GDM1 (cell line): ENCODE results near the gene PITPNC1.
A peak's percentile ranks its signal among the peaks of the same experiment; 100 is the strongest.
"Not testable (repeated sequence)": the region's sequence is repeated elsewhere in the genome, so short reads cannot be mapped to it uniquely, and the experiment has no call there.

Experiments
- DNase-seq: peaks from one replicate; lab custom pipeline; 2025; lab: John Stamatoyannopoulos, UW

Gene PITPNC1

DNA sequence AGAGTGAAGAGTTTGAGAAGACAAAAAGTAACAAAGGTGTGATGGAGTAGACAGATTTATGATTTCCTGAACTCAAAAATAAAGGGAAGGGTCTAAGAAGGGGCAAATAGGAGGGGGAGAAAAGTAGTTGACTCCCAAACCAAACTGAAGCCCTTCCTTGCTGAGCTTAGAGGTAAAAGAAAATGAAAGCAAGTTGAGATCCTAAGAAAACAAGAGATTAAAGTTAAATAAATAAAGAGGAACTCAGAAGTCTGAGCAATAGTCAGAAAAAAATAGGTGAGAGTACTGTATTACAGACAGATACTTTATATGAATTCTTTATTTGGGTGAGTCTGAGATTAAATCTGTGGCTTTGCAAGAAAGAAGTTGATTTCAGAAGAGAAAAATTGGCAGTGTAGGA is 7.4 kb upstream of the PITPNC1 start:
- no peak for DNase-seq

DNA sequence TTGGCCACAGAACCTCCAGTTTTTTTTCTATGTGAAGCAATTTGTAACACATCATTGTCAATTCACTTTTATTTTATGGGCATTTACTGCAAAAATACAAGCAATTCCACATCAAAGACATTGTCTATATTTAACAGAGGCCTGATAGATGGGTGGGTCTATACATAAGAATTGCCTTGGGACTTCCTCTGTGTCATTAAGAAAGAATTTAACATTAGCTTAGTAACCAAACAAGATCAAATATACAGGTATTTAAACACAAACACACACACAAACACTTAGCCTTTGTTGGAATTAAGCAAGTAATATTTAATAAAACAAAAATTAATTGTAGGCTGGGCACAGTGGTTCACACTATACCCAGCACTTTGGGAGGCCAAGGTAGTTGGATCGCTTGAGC is 4.3 kb upstream of the PITPNC1 start:
- no peak for DNase-seq

DNA sequence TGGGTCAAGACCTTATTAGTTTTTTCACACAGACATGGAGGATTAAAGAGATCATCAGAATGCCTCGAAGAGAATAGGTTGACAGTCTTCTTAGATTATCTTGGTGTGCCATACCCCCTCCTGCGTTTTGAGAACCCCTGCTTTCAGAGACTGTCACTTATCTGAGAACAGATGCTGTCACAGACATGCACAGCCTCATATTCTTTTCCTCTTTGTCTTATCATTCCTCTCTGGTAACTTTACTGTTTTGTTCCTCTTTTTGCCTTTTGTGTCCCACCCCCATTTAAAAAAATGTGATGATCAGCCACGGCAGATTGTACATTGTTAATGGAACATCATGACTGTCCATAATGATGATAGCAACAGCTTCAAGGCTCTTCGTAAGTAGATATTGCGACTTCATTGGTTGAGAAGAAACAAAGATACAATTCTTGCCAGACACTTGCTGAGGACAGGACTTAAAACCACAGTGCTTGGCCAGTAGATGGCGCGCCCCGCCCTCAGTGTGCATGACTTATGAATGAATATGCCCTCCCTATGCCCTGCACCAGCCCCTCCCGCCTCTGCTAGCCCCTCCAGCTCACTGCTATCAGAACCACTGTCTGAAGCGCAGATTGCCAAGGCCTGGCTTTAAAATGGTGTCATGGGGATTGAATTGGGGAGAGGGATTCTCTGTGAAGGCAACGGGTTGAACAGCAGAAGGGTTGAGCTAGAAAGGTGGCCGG is 2.6 kb upstream of the PITPNC1 start:
- peak; percentile 75 for DNase-seq

DNA sequence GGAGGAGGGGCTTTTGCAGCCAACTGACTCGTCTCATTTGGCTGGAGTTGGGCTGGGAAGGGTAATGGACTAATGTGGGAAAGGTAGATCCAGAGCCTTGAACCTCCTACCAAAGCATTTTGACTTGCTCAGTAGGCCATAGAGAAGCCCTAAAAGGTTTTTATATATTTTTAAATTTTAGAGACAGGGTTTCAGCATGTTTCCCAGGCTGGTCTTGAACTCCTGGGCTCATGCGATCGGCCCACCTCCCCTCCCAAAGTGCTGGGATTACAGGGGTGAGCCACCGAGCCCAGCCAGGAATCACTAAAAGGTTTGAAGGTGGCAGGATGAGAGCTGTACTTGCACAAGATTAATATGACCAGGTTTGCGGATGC is 2.0 kb upstream of the PITPNC1 start:
- no peak for DNase-seq

DNA sequence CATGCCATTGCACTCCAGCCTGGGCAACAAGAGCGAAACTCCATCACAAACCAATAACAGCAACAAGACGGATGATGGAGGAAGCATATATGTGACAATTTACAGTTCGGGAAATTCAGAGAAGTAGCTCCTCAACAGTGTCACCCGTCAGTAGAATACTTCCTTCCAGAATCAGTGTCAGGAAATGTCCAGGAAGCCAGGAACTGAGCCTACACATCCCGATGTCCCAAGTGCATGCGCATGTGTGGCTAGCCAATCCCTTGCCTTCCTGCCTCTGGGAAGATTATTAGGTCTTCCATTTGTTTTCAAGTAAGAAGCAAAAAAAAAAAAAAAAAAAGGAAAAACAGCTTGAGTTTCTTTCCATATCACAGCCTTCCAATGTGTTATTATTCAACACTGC is 1.4 kb upstream of the PITPNC1 start:
- no peak for DNase-seq

DNA sequence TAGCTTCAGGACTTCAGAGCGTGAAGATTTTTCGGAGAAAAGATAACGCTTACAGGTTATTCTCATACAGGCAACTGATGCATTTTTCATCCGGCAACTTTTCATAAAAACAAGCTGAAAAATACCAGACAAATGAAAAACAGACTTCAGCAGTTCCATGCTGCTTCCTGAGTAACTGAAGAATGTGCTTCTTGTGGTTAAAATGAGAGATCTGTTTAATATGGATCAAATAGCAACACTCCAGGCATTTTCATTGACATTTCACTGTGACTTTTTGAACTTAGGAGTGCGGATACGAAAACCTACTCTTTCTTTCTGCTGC is 705 bp upstream of the PITPNC1 start:
- no peak for DNase-seq

DNA sequence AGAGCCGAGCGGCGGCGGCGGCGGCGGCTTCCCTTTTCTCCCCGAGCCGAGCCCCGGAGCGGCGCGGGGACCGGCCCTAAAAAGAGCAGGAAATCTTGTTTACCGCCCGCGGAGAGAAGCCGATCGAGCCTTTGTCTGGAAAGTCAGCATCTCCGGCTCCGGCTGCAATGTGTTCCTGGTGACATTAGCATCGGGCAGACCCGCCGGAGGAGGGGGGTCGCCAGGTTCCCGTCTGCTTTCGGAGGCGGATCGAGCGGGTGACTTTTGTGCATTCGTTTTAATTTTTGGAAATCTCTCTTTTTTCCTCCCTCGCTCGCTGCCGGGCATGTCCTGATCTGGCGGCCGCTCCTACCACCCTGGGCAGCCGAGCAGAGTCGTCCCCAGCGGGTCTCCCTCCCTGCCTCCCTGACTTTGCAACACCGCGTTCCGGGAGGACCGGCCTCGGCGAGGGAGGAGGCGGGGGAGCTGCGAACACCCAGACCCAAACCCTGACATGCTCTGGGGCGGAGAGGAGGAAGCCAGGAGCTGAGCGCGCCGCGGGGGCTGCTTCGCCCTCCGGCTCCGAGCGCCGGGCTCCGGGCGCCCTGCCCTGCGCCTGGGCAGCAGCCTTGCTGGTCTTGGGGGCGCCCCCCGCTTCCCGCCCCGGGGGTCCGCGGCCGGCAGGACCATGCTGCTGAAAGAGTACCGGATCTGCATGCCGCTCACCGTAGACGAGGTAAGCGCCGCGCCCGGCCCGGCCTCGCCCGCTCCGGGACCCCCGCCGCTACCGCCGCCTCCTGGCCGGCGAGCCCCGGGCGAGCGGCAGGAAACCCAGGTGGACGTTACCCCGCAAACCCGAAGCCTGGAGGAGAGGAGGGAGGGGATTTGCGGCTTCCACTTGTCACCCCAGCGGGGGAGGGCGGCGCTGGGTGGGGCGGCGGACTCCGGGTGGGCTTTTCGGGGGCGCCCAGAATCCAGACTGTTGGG is 690 bp downstream of the PITPNC1 start:
- no peak for DNase-seq

DNA sequence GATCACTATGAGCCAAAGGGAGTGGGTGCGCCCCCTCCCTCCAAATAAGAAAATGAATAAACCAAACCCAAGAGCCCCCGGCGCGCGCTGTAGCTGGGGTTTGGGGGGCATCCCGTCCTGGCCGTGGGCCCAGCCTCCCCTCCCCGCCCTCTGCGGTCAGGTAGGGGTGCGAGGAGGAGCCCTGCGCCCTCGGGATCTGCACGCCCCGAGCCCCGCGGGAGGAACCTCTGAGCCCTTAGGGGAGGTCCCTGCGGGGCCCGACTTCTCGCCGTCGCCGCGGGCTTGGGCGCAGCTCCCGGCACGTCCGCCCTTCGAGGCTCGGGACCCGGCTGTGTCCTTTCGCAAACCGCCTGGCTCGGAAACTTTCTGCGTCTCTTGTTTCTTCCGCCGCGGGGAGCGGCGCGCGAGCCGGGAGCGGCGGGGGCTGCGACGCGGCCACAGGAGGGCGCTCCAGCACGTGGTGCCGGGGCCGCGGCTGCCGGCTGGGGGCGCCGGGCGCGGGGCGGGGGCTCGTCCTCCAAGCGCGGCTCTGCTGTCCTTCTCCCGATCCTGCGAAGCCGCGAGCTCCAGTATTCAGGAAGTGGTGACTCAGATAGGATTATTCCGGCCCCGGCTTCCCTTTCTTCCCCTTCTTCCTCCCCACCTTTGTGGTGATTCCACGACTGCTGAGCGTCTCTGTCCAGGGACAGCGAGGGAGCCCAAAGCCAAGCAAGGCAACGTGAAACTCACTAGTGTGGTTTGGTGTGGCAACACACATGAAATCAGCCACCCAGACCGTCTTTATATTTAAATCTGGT is 1.6 kb downstream of the PITPNC1 start:
- DNase-seq, result peak; percentile 50

DNA sequence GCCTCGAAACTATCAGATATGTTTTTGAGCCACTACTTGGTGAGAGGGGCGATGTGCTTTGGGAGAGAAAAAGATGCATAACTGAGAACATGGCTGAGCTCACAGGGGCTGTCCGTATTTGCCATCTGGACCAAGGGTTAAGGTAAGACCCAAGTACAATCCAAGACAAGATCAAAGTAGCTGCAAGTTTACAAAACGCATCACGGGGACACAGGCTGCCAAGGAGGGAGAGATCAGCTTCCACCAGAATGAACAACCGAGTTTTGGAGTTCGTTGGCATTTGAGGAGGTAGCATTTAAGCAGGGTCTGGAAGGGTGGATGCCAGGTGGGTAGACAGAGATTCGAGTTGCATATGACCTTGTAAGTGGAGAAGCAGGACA is 2.2 kb downstream of the PITPNC1 start:
- DNase-seq, result no peak

DNA sequence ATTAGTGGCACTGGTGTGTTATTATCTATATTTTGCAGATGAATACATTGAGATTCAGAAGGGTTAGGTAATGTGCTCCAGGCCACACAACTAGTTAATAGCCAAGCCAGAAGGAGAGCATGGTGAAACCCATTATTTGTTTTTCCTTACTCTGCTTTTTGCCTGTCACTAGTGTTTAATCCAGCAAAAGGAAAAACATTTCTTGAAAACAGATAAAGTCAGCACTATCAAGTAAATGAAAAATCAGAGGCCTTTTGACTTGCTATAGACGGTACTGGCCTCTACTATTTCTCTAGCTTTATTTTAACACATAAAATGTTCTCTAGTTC is 4.8 kb downstream of the PITPNC1 start:
- no peak for DNase-seq

DNA sequence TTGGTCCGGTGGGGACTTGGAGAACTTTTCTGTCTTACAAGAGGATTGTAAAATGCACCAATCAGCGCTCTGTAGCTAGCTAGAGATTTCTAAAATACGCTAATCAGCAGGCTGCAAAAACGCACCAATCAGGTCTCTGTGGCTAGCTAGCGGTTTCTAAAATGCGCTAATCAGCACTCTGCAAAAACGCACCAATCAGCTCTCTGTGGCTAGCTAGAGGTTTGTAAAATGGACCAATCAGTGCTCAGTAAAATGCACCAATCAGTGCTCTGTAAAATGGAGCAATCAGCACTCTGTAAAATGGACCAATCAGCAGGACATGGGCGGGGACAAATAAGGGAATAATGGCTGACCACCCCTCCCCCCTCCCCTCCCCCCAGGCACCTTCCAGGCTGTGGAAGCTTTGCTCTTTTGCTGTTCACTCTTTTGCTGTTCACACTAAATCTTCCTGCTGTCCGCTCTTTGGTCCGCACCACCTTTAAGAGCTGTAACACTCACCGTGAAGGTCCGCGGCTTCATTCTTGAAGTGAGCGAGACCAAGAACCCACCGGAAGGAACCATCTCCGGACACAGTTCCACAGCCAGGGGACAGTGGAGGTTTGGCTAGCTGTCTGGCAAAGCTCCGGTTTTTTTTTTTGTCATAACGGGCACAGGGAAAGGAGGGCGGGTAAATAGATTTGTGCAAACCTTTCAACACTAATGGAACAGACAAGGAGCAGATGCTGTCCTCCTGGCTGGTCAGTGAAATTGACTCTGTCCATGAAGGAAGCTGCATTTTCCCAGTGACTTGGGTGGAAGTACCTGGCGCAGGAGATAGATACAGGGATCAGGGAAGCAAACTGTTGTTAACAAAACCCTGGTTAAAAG is 8.3 kb downstream of the PITPNC1 start:
- DNase-seq, result no peak

DNA sequence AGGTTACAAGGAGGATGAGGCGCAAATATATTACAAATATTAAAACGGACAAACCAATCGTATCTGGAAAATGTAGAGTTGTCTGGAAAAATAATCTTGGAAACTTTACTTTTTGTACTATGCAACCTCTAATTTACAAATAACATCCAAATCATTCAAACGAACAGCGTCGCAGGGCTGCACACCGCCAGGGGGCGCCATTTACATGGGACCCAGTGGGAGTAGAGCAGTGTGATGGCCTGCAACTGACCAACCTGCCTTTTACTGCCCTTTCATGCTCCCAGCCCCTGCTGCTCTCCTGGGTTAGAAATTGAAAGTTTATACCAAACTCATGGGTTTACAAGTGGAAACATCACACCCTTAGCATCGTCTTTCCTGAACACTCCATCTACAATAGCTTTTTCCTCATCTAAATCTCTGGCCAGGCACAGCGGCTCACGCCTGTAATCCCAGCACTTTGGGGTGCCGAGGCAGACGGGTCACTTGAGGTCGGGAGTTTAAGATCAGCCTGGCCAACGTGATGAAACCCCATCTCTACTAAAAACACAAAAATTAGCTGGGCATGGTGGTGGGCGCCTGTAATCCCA is 10.0 kb downstream of the PITPNC1 start:
- peak; percentile 5 for DNase-seq

DNA sequence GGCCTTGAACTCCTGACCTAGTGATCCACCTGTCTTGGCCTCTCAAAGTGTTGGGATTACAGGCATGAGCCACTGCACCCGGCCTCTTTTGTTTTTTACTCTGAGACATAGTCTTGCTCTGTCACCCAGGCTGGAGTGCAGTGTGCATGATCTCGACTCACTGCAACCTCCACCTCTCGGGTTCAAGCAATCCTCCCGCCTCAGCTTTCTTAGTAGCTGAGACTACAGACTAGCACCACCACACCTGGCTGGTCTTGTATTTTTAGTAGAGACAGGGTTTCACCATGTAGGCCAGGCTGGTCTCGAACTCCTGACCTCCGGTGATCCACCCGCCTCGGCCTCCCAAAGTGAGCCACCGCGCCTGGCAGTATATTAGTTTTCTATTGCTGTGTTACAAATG is 11.5 kb downstream of the PITPNC1 start:
- not testable (repeated sequence) for DNase-seq

DNA sequence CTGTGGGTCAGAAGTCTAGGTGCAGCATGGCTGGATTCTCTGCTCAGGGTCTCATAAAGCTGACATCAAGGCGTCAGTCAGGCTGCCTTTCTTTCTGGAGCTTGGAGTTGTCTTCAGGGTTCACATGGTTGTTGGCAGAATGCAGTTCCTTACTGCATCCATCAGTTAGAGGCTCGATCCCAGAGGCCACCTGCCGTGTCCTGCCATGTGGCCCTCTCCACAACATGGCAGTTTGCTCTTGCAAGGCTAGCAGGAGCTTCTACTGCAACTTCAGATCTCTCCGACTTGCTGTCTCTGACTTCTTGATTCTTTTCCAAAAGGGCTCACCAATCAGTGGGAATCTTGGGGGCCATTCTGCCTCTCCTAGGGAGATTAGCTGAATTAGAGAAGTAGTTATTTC is 11.9 kb downstream of the PITPNC1 start:
- no peak for DNase-seq

DNA sequence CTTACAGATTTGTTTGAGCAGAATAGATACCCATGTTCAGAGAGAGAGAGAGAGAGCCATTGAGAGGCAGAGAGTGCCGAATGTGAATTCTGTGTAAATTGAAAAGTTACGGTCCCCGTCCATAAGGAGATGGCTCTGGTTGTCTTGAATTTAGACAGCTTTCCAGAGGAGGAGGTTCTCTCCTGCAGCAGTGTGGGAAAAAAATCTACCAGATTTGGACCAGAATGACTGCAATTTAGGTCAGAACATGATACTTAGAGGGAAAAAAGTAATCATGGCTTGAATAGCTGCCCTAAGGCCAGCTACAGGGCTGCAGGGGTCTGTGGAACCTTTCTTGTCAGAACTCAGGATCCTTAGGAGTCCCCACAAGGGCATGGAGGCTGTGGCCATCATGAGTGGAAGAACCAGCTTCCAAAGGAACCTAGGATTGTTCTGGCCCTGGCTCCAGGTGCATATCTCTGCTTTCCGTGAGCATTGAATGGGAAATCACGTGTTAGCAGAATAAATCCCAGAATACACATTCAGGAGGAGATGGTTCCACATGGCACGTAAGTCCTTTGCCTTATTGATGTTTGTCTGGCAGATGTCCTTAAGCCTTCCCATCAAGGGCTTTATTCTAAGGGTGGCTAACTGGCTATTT is 13.0 kb downstream of the PITPNC1 start:
- DNase-seq, result no peak

DNA sequence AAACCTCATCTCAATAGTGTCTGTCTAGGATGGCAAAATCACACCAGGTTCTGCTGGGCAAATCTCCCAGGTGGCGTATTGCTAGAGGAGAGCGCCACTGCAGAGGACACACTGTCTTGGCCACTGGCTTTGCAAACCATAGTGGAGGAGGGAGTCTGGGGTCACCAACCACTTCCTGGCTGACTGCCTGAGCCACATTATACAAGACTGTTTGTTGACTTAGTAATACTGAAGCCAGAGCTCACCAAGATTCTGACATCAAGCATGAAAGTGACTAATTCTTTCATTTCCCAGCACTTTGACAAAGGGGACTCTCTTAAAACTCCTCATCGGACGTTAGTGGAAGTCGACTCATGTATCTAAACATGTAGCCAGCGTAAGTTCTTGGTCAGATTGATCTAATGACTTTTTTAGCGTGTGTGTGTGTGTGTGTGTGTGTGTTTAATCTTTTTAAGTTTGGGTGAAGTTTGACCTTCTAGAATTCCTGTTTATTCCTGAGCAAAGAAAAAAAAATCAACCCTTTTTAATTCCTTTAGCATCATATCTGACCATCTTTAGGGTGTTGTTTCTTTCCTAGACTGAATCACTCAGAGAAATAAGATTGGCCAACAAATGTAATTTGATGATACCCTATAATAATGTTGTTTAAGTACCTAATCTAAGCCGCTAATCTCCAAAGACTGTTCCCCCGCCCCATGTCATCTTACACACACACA is 13.7 kb downstream of the PITPNC1 start:
- DNase-seq, result no peak

DNA sequence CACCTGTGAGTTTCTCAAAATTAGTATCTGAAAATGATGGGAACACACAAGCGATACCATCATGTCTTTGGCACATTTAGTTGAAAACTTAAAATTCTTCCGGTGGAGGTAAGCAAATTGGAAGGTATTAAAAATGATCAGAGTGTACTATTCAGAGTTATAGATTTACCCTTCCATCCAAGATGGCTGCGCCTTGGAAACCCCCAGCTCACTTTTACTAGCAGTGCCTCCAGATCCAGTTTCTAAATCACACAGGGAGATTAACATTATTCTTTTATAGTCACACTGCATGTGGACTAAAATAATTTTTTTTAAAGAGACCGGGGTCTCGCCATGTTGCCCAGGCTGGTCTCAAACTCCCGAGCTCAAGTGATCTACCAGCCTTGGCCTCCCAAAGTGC is 15.0 kb downstream of the PITPNC1 start:
- DNase-seq, result no peak

DNA sequence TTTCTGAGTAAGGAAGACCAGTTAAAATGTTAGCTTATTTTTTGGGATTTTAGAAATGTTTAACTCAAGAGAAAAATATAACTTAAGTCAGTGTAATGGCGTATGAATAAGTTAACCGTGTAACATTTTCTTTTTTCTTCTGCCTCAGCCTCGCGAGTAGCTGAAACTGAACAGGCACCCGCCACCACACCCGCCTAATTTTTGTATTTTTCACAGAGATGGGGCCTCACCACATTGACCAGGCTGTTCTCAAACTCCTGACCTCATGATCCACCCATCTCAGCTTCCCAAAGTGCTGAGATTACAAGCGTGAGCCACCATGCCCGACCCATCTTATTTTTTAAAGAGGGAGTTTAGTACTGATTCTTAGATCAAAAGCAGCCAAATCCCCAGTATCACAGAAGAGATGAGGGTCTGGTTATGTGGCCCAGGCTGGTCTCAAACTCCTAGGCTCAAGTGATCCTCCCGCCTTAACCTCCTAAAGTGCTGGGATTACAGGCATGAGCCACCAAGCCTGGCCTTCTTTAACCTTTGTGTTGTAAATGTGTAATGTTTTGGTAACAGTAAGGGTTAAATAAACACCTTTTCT is 16.8 kb downstream of the PITPNC1 start:
- DNase-seq, result no peak

DNA sequence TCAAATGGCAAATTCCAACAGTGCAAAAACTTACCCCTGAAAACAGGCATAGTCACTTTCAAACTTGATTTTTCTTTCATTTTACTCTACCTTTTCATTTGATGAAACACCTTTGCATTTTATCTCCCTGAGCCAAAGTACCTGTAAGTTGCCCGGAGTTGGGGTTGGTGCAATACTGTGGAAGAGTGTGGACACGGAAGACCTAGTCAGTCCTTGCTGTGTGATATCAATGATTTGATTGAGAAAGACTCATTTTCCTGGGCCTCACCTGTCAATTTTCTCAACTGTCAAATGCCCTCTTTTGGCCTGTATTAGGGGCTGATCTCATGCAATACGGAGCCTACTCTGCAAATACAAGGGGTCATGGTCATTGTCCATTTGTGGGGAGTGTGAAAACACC is 22.6 kb downstream of the PITPNC1 start:
- no peak for DNase-seq

DNA sequence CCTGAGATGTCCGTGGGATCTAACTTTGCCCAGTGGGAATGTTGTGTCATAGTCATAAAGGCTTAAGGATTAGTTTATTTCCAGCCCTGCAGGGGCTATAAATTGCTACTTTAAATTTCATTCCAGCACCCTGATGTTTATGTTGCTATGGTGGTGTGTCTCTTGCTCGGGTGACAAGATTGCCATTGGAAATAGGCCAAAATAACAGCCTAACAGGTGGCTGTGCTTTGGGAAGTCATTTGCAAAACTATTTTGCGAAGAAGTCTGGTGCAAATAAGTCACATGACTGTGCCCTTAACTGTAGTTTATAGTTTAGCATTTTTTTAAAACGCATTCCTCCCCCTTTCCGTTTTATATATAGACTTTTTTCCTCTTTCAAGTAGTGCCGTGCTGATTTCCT is 23.1 kb downstream of the PITPNC1 start:
- no peak for DNase-seq
